ENCODE measurements around the gene HNRNPD.
"Not testable (repeated sequence)": the region's sequence is repeated elsewhere in the genome, so short reads cannot be mapped to it uniquely, and the experiment has no call there.

- TF ChIP-seq CTCF (IDR thresholded peaks at IDR 0.05); ZFX (IDR thresholded peaks at IDR 0.05; ENCODE audit: borderline replicate concordance): not testable (repeated sequence)
These were observed 70.7 kb downstream of the HNRNPD start for GRCh38 chr4:82303063-82303462.
